Spleen (tissue), 11 donors: ENCODE data around the gene RPL41. TPM values are rescaled to one million over a fixed set of nuclear protein-coding genes. Genes with fewer than 3 reads are reported as not detected.

Experiments used
- DNase-seq: peaks from one replicate; pipeline ENCODE4 v3.0.0-alpha.2; 2020
- H3K27ac ChIP-seq, 8 donors: fragments of 200-600 bp; sonication (generic) in 7 of 8; 1 replicate in 4 of 8; 2 replicates in 4 of 8; pipeline versions ENCODE4 v1.5.0 to v1.8.0; 2016 to 2021; ENCODE audit warnings: inconsistent platforms in 4 of 8, mild to moderate bottlenecking in 4 of 8, moderate library complexity in 1 of 8
- H3K27me3 ChIP-seq, 7 donors: fragments of 200-600 bp; sonication (generic) in 6 of 7; replicated peaks in 1 of 7; 1 replicate in 4 of 7; 2 replicates in 3 of 7; pipeline versions ENCODE4 v1.5.0 to v1.8.0; 2016 to 2021; ENCODE audit warnings: inconsistent platforms in 3 of 7, mild to moderate bottlenecking in 1 of 7
- H3K36me3 ChIP-seq, 6 donors: fragments of 200-600 bp; sonication (generic) in 5 of 6; 1 replicate in 4 of 6; 2 replicates in 2 of 6; pipeline versions ENCODE4 v1.5.0 to v1.8.0; 2016 to 2021; ENCODE audit warnings: inconsistent platforms in 2 of 6
- H3K4me1 ChIP-seq, 6 donors: fragments of 200-600 bp; sonication (generic) in 5 of 6; 1 replicate in 3 of 6; 2 replicates in 3 of 6; pipeline versions ENCODE4 v1.5.0 to v1.8.0; 2016 to 2021; ENCODE audit warnings: inconsistent platforms in 3 of 6
- H3K4me3 ChIP-seq, 8 donors: fragments of 200-600 bp; sonication (generic) in 7 of 8; 1 replicate in 4 of 8; 2 replicates in 4 of 8; pipeline versions ENCODE4 v1.5.0 to v1.8.0; 2016 to 2021; ENCODE audit warnings: inconsistent platforms in 4 of 8, mild to moderate bottlenecking in 4 of 8, moderate library complexity in 2 of 8
- H3K9me3 ChIP-seq, 8 donors: fragments of 200-600 bp; sonication (generic) in 7 of 8; 1 replicate in 4 of 8; 2 replicates in 4 of 8; pipeline versions ENCODE4 v1.5.0 to v1.8.0; 2016 to 2021; ENCODE audit warnings: inconsistent platforms in 4 of 8
- POLR2A ChIP-seq, 3 donors: fragments of 450-650 bp; IDR thresholded peaks; one replicate each; pipeline ENCODE4 v1.5.1; 2017; ENCODE audit warnings: antibody characterized with exemption in 3 of 3, mild to moderate bottlenecking in 1 of 3
- POLR2AphosphoS5 ChIP-seq, 3 donors: sonication (generic); formaldehyde crosslinking; IDR thresholded peaks; one replicate each; pipeline ENCODE4 v1.5.1; 2017; ENCODE audit warnings: antibody characterized with exemption in 3 of 3
- WGBS, 5 donors: extraction: QIAGEN DNeasy Blood & Tissue Kit in 3 of 5; methylation state at CpG; one replicate each; pipeline versions ENCODE4 v1.1.5 to v1.1.7; 2013 to 2018; 5-methylcytosine and 5-hydroxymethylcytosine counted together
- intact Hi-C: fragments of 100-400 bp; cut with DNase I; formaldehyde crosslinking; loops from one replicate; pipeline ENCODE4 v1.15.0; 2023; ENCODE audit warnings: low total_unique reads
- polyA plus RNA-seq, 3 donors: library from polyadenylated mRNA; stranded (reverse); fragments of 200-250 nt; gene quantifications; one replicate each; pipeline ENCODE4 v1.2.1, GENCODE V29; 2013
- total RNA-seq, 7 donors: library from RNA; depleted of rRNA in 3 of 7; stranded (reverse); fragments of >200 nt in 3 of 7; fragmentation: NEBNext Ultra II Directional in 4 of 7; extraction: Animal tissue kit (Norgen Biotek cat#: 25700) in 4 of 7; gene quantifications; one replicate each; pipeline versions ENCODE4 v1.1.0 to v1.2.1, GENCODE V29; 2016 to 2021
- TF ChIP-seq, protein P1 (sequence below), 11 experiments: fragments of 200-600 bp in 7 of 11; fragments of 450-650 bp in 4 of 11; sonication (generic) in 4 of 11; IDR thresholded peaks in 8 of 11; conservative IDR thresholded peaks in 3 of 11; 1 replicate in 7 of 11; 2 replicates in 4 of 11; pipeline versions ENCODE4 v1.4.0 to v1.8.0; 2016 to 2021; ENCODE audit warnings: antibody characterized with exemption in 11 of 11, inconsistent platforms in 4 of 11, mild to moderate bottlenecking in 1 of 11
- donor health status: healthy with polysubstance abuse.
- donor health status: DM: no; HTN: no; CAD: no; lungs with moderate emphysema.
- donor health status: DM: no; HTN: no; CAD: no.
- donor health status: Bipolar disorder and iron deficiency.
- donor health status: healthy.
- donor health status: DM: no; HTN: no; CAD: no.
- donor health status: DM: yes; HTN: yes; CAD: no.

The RPL41 gene
- total and polyA plus RNA-seq, 10 donors = 2,138 to 9,352 (median 2,800) TPM

DNA sequence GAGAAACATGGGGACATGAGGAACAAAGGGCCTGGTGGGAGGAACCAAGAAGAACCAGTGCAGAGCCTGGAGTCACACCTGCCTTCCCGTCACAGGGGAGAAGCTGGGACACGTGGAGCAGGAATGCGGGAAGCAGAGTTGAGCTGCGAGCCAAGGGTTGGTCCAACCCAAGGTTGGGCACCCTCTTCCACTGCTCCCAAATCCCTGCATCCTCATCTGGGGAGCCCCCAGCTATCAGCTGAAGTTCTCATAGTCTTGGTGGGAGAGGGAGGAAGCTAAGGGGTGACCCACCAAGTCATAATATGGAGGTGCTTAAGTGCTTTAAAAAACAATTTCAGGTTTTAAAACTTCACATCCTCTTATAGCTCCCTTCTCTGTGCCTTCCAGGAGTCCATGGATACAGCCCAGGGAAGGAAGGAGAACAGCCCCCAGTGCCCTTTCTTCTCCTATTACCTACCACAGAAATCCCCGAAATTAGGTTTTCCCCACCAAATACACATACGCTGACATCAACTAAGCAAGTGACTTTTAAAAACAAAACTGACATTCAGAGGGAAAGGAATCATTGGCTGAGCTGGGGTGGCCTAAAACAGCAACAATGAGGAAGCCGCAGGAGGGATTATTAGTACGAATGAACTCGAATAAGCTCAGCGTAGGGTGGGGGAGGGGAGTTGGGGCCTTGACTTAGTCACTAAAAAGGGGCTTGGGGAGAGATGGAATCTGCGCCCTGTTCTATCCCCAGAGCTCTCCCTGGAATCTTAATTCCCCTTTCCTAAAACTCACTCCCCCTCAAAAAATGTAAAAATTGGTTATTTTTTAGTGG is 46.2 kb downstream of the RPL41 start:
- TF ChIP-seq POLR2AphosphoS5 (IDR thresholded peaks at IDR 0.05) = peak; percentile 44 to 67 (median 57)
- TF ChIP-seq, protein P1, sequence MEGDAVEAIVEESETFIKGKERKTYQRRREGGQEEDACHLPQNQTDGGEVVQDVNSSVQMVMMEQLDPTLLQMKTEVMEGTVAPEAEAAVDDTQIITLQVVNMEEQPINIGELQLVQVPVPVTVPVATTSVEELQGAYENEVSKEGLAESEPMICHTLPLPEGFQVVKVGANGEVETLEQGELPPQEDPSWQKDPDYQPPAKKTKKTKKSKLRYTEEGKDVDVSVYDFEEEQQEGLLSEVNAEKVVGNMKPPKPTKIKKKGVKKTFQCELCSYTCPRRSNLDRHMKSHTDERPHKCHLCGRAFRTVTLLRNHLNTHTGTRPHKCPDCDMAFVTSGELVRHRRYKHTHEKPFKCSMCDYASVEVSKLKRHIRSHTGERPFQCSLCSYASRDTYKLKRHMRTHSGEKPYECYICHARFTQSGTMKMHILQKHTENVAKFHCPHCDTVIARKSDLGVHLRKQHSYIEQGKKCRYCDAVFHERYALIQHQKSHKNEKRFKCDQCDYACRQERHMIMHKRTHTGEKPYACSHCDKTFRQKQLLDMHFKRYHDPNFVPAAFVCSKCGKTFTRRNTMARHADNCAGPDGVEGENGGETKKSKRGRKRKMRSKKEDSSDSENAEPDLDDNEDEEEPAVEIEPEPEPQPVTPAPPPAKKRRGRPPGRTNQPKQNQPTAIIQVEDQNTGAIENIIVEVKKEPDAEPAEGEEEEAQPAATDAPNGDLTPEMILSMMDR (IDR thresholded peaks at IDR 0.05 in 8 of 11, conservative IDR thresholded peaks at IDR 0.05 in 3 of 11) = no peak
- peak overlapping the region in 3 of 8 donors; percentile 36 to 99 (median 95) for H3K27ac ChIP-seq
- H3K27me3 ChIP-seq = no peaks in the 10 kb centered on the region
- intact Hi-C loops = no loop called here
- no peaks in the 10 kb centered on the region for H3K9me3 ChIP-seq
- no peak overlapping the region for H3K4me3 ChIP-seq
- peaks cover 19 to 50% (median 40%) of the 10 kb centered on the region in 6 donors for H3K4me1 ChIP-seq
- 63 to 82% (median 77%) methylated on average over 11 of the region's 11 CpGs for WGBS, 5 donors
- DNase-seq = no peak
- peaks cover 0 to 84% (median 80%) of the 10 kb centered on the region in 6 donors for H3K36me3 ChIP-seq

DNA sequence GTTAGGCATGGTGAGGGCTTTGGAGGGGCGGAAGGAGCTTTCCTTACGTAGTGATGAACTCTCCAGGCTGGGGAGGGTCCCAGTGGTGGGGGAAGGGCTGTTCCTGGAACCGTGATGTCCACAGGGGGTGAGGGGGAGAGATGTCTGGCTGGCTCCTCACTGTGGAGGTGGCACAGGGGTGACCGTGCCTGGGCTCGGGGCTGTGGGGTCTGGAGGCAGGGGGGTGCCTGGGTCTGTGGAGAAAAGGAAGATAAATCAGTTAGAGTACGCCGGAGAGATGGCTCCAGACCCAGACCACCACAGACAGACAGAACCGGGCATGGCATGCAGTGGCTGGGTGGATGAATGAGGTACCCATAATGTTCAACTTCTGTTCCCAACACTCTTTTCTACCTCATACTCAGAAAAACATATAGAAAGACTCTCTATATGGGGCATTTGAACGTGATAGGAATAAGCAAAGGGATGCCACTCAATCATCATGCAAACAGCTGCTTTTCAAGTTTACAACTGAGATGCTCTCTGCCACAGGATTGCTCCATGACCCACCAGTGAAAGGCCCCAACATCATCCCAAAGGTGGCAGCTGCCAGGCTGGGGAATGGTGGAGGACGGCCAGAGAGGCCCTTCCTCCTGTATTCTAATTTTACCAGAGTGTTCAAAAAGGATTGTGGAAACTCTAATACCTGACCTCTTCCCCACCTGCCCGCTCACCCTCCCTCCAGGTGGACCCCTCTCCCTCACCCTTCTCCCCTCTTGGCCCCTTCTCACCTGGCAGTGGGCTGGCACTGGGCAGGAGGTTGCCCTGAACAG is 47.3 kb downstream of the RPL41 start:
- Histone ChIP-seq H3K4me3 (no peak overlapping the region), H3K27ac (peak overlapping the region in 3 of 8 donors; percentile 30 to 99 (median 48)), H3K36me3 (peaks cover 0 to 94% (median 89%) of the 10 kb centered on the region in 6 donors), H3K27me3 (no peaks in the 10 kb centered on the region), H3K9me3 (no peaks in the 10 kb centered on the region), H3K4me1 (peaks cover 19 to 48% (median 39%) of the 10 kb centered on the region in 6 donors)
- no peak for DNase-seq
- peak; percentile 33 to 46 (median 39) for TF ChIP-seq POLR2AphosphoS5 (IDR thresholded peaks at IDR 0.05)
- TF ChIP-seq POLR2A (IDR thresholded peaks at IDR 0.05) = no peak
- TF ChIP-seq, protein P1 (IDR thresholded peaks at IDR 0.05 in 8 of 11, conservative IDR thresholded peaks at IDR 0.05 in 3 of 11) = peak in 1 of 11 experiments; percentile 8
- 76 to 83% (median 83%) methylated on average over 11 of the region's 11 CpGs for WGBS, 5 donors
- intact Hi-C loops = no loop called here

DNA sequence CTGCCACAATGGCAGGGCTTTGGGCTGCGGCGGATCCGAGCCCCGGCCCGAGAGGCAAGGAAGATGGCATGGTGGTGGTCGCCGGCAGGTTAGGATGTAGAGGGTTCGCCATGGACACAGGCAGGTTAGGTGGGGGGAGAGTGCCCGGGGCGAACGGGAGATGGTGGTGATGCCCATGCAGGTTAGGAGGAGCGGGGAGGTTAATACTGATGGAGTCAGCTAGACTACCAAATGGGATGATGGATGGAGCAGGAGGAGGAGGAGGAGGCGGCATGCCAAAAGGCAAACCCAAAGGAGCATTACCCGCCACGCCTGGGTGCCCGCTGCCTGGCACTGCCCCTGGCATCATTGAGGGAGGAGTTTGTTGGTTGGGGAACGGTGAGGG is 47.9 kb downstream of the RPL41 start:
- no peak for DNase-seq
- Histone ChIP-seq H3K4me1 (peaks cover 19 to 42% (median 33%) of the 10 kb centered on the region in 6 donors), H3K9me3 (no peaks in the 10 kb centered on the region), H3K27ac (peak overlapping the region in 1 of 8 donors; percentile 30), H3K36me3 (peaks cover 0 to 100% (median 95%) of the 10 kb centered on the region in 6 donors), H3K27me3 (no peaks in the 10 kb centered on the region), H3K4me3 (no peak overlapping the region)
- intact Hi-C loops = no loop called here
- TF ChIP-seq POLR2A (IDR thresholded peaks at IDR 0.05) (no peak), POLR2AphosphoS5 (IDR thresholded peaks at IDR 0.05) (peak; percentile 65 to 84 (median 80))
- 89 to 94% (median 92%) methylated on average over 17 of the region's 17 CpGs for WGBS, 5 donors

DNA sequence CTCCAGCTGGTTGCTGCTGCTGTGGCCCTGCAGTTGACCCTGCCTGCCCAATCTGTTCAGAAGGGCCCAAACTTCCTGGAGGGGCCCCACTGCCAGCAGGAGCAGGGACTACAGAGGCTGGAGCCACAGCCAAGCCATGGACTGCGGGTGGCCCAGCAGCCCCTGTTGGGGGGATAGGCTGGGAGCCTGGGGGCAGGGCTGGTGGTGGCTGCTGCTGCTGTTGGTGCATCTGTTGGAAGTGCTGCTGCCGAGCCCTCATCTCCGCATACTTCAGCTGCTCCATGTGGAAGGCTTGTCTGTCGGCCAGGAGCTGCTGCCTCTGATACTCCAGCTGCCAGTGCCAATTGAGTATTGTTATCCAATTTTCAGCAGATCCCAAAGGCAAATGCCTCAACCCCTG is 48.9 kb downstream of the RPL41 start:
- no peak for DNase-seq
- intact Hi-C loops = no loop called here

More for the DNA sequence above, 48.9 kb downstream of the RPL41 start:
- Histone ChIP-seq H3K27me3 (no peaks in the 10 kb centered on the region), H3K27ac (peak overlapping the region in 1 of 8 donors; percentile 53), H3K9me3 (no peaks in the 10 kb centered on the region), H3K4me1 (peaks cover 9 to 32% (median 23%) of the 10 kb centered on the region in 6 donors), H3K36me3 (peaks cover 4 to 100% (median 96%) of the 10 kb centered on the region in 6 donors), H3K4me3 (no peak overlapping the region)
- WGBS, 5 donors = 67 to 95% (median 85%) methylated on average over 3 to 4 of the region's 4 CpGs
- TF ChIP-seq, protein P1 (IDR thresholded peaks at IDR 0.05 in 8 of 11, conservative IDR thresholded peaks at IDR 0.05 in 3 of 11) = no peak
- peak in 2 of 3 donors; percentile 51 to 78 for TF ChIP-seq POLR2AphosphoS5 (IDR thresholded peaks at IDR 0.05)

Other genes with a start within 250 kb of the RPL41 start
- gene PYM1, start 188.7 kb upstream of the RPL41 start, total RNA-seq = 10 to 100 TPM; 26.7 to 40.7 (median 36.6) TPM
- 10 to 100 TPM; 48.3 to 54.0 (median 51.2) TPM for gene PYM1, start 188.7 kb upstream of the RPL41 start, polyA plus RNA-seq
- 100 to 1,000 TPM; 132 to 261 (median 197) TPM for gene DGKA, start 185.5 kb upstream of the RPL41 start, total RNA-seq
- gene DGKA, start 185.5 kb upstream of the RPL41 start, polyA plus RNA-seq = 100 to 1,000 TPM in 2 of 3 donors, 10 to 100 TPM in 1; 73.8 to 136 (median 105) TPM
- 1 to 10 TPM in 3 of 7 donors, under 1 TPM in 4; 0.44 to 1.6 (median 0.85) TPM for gene PMEL, start 150.6 kb upstream of the RPL41 start, total RNA-seq
- gene PMEL, start 150.6 kb upstream of the RPL41 start, polyA plus RNA-seq = under 1 TPM; 0.15 to 0.50 (median 0.29) TPM
- gene CDK2, start 149.8 kb upstream of the RPL41 start, total RNA-seq = 10 to 100 TPM; 21.4 to 46.6 (median 30.9) TPM
- gene CDK2, start 149.8 kb upstream of the RPL41 start, polyA plus RNA-seq = 10 to 100 TPM; 11.9 to 16.2 (median 12.9) TPM
- 100 to 1,000 TPM in 1 of 7 donors, 10 to 100 TPM in 6; 70.5 to 101 (median 94.4) TPM for gene RAB5B, start 142.6 kb upstream of the RPL41 start, total RNA-seq
- 10 to 100 TPM; 30.9 to 48.4 (median 35.1) TPM for gene RAB5B, start 142.6 kb upstream of the RPL41 start, polyA plus RNA-seq
- gene SUOX, start 119.4 kb upstream of the RPL41 start, total RNA-seq = 10 to 100 TPM; 13.1 to 29.1 (median 19.8) TPM
- 1 to 10 TPM; 6.0 to 8.1 (median 6.1) TPM for gene SUOX, start 119.4 kb upstream of the RPL41 start, polyA plus RNA-seq
- 1 to 10 TPM; 3.1 to 9.3 (median 6.2) TPM for gene IKZF4, start 95.6 kb upstream of the RPL41 start, total RNA-seq
- 1 to 10 TPM in 2 of 3 donors, under 1 TPM in 1; 0.80 to 1.6 (median 1.4) TPM for gene IKZF4, start 95.6 kb upstream of the RPL41 start, polyA plus RNA-seq
- 100 to 1,000 TPM in 3 of 7 donors, 10 to 100 TPM in 4; 15.3 to 674 (median 76.8) TPM for gene RPS26, start 74.7 kb upstream of the RPL41 start, total RNA-seq
- gene RPS26, start 74.7 kb upstream of the RPL41 start, polyA plus RNA-seq = 1,000 to 10,000 TPM; 1,592 to 2,958 (median 1,751) TPM
- 1 to 10 TPM in 1 of 7 donors, under 1 TPM in 3, not detected in 3; 0.47 to 1.4 (median 0.72) TPM for gene ERBB3, start 36.5 kb upstream of the RPL41 start, total RNA-seq
- gene ERBB3, start 36.5 kb upstream of the RPL41 start, polyA plus RNA-seq = 1 to 10 TPM in 1 of 3 donors, under 1 TPM in 2; 0.17 to 2.0 (median 0.23) TPM
- gene PA2G4, start 12.1 kb upstream of the RPL41 start, total RNA-seq = 10 to 100 TPM; 70.5 to 92.8 (median 78.0) TPM
- 10 to 100 TPM; 52.8 to 74.1 (median 71.0) TPM for gene PA2G4, start 12.1 kb upstream of the RPL41 start, polyA plus RNA-seq
- 10 to 100 TPM in 4 of 7 donors, 1 to 10 TPM in 3; 7.4 to 13.6 (median 10.5) TPM for gene ZC3H10, start 1.6 kb downstream of the RPL41 start, total RNA-seq
- 1 to 10 TPM; 1.5 to 4.0 (median 2.5) TPM for gene ZC3H10, start 1.6 kb downstream of the RPL41 start, polyA plus RNA-seq
- 100 to 1,000 TPM in 6 of 7 donors, 10 to 100 TPM in 1; 89.0 to 112 (median 107) TPM for gene ESYT1, start 11.6 kb downstream of the RPL41 start, total RNA-seq
- 10 to 100 TPM; 20.2 to 39.8 (median 33.2) TPM for gene ESYT1, start 11.6 kb downstream of the RPL41 start, polyA plus RNA-seq
- gene MYL6B, start 36.0 kb downstream of the RPL41 start, total RNA-seq = 100 to 1,000 TPM in 1 of 7 donors, 10 to 100 TPM in 6; 17.1 to 101 (median 35.7) TPM
- 10 to 100 TPM; 50.1 to 69.1 (median 57.0) TPM for gene MYL6B, start 36.0 kb downstream of the RPL41 start, polyA plus RNA-seq
- 1,000 to 10,000 TPM; 1,063 to 1,656 (median 1,218) TPM for gene MYL6, start 41.7 kb downstream of the RPL41 start, total RNA-seq
- 1,000 to 10,000 TPM; 1,480 to 3,098 (median 2,131) TPM for gene MYL6, start 41.7 kb downstream of the RPL41 start, polyA plus RNA-seq
- 100 to 1,000 TPM in 4 of 7 donors, 10 to 100 TPM in 3; 73.7 to 121 (median 101) TPM for gene SMARCC2, start 72.8 kb downstream of the RPL41 start, total RNA-seq
- gene SMARCC2, start 72.8 kb downstream of the RPL41 start, polyA plus RNA-seq = 10 to 100 TPM in 1 of 3 donors, 1 to 10 TPM in 2; 8.5 to 24.7 (median 9.4) TPM
- 10 to 100 TPM; 38.5 to 56.1 (median 47.6) TPM for gene RNF41, start 105.3 kb downstream of the RPL41 start, total RNA-seq
- 10 to 100 TPM; 13.2 to 21.0 (median 15.8) TPM for gene RNF41, start 105.3 kb downstream of the RPL41 start, polyA plus RNA-seq
- 10 to 100 TPM; 13.4 to 21.3 (median 18.4) TPM for gene NABP2, start 107.7 kb downstream of the RPL41 start, total RNA-seq
- gene NABP2, start 107.7 kb downstream of the RPL41 start, polyA plus RNA-seq = 10 to 100 TPM; 19.7 to 24.6 (median 23.1) TPM
- 1 to 10 TPM in 1 of 7 donors, under 1 TPM in 2, not detected in 4; 0.44 to 1.3 (median 0.92) TPM for gene SLC39A5, start 113.4 kb downstream of the RPL41 start, total RNA-seq
- under 1 TPM; 0.18 to 0.63 (median 0.22) TPM for gene SLC39A5, start 113.4 kb downstream of the RPL41 start, polyA plus RNA-seq
- 10 to 100 TPM; 16.6 to 35.2 (median 27.5) TPM for gene ANKRD52, start 141.8 kb downstream of the RPL41 start, total RNA-seq
- gene ANKRD52, start 141.8 kb downstream of the RPL41 start, polyA plus RNA-seq = 1 to 10 TPM; 2.2 to 9.5 (median 2.8) TPM
- 10 to 100 TPM; 13.9 to 37.3 (median 19.6) TPM for gene COQ10A, start 150.3 kb downstream of the RPL41 start, total RNA-seq
- 10 to 100 TPM; 18.7 to 32.7 (median 21.9) TPM for gene COQ10A, start 150.3 kb downstream of the RPL41 start, polyA plus RNA-seq
- gene CS, start 183.7 kb downstream of the RPL41 start, total RNA-seq = 100 to 1,000 TPM; 115 to 141 (median 132) TPM
- gene CS, start 183.7 kb downstream of the RPL41 start, polyA plus RNA-seq = 10 to 100 TPM; 35.6 to 45.8 (median 36.6) TPM
- 10 to 100 TPM; 63.0 to 79.7 (median 71.9) TPM for gene CNPY2, start 199.4 kb downstream of the RPL41 start, total RNA-seq
- 10 to 100 TPM; 81.9 to 86.9 (median 86.7) TPM for gene CNPY2, start 199.4 kb downstream of the RPL41 start, polyA plus RNA-seq
- 100 to 1,000 TPM in 4 of 7 donors, 10 to 100 TPM in 3; 47.4 to 132 (median 100) TPM for gene PAN2, start 217.4 kb downstream of the RPL41 start, total RNA-seq
- gene PAN2, start 217.4 kb downstream of the RPL41 start, polyA plus RNA-seq = 10 to 100 TPM; 34.8 to 56.5 (median 54.4) TPM
- gene IL23A, start 222.3 kb downstream of the RPL41 start, total RNA-seq = 1 to 10 TPM; 1.1 to 4.5 (median 2.0) TPM
- 1 to 10 TPM; 1.8 to 4.0 (median 3.6) TPM for gene IL23A, start 222.3 kb downstream of the RPL41 start, polyA plus RNA-seq
- gene STAT2, start 243.5 kb downstream of the RPL41 start, total RNA-seq = 100 to 1,000 TPM; 219 to 262 (median 233) TPM
- gene STAT2, start 243.5 kb downstream of the RPL41 start, polyA plus RNA-seq = 10 to 100 TPM; 41.5 to 89.7 (median 71.7) TPM
- gene APOF, start 246.2 kb downstream of the RPL41 start, total RNA-seq = not detected
- not detected for gene APOF, start 246.2 kb downstream of the RPL41 start, polyA plus RNA-seq